GM18868 (cell line): Measurements from ENCODE around the gene CEACAM5.

Experiments
- ATAC-seq: cut with Tn5 transposase; IDR thresholded peaks from one replicate; pipeline ENCODE4 v1.9.1; 2021; ENCODE audit warnings: mild to moderate bottlenecking, moderate library complexity; ENCODE audit not compliant: unreplicated experiment

Gene CEACAM5

DNA sequence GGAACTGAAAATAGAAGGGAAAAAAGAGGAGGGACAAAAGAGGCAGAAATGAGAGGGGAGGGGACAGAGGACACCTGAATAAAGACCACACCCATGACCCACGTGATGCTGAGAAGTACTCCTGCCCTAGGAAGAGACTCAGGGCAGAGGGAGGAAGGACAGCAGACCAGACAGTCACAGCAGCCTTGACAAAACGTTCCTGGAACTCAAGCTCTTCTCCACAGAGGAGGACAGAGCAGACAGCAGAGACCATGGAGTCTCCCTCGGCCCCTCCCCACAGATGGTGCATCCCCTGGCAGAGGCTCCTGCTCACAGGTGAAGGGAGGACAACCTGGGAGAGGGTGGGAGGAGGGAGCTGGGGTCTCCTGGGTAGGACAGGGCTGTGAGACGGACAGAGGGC is at the start of gene CEACAM5:
Gene CEACAM5, plus strand, starts transcription at position 146 of the 400 bp plus-strand sequence. Its CDS starts 106 bp downstream, at position 252.
- no peak for ATAC-seq

DNA sequence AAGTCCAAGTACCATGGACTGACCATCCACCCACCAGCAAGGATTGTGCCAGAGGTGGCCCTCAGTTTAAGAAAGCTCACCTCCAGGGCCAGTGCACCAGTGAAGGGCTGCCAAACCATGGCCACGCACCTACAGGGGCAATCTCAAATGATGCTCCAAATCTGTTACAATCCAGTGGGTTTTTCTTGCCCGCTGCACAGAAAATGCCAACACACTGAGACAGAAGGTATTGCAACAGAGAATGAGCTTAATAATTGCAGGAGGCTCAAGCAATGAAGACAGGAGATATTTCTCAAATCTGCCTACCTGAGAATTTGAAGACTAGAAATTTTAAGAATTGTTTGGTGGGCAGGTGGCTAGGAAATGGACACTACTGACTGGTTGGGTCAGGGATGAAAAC is 42.4 kb upstream of the CEACAM5 start:
- no peak for ATAC-seq

DNA sequence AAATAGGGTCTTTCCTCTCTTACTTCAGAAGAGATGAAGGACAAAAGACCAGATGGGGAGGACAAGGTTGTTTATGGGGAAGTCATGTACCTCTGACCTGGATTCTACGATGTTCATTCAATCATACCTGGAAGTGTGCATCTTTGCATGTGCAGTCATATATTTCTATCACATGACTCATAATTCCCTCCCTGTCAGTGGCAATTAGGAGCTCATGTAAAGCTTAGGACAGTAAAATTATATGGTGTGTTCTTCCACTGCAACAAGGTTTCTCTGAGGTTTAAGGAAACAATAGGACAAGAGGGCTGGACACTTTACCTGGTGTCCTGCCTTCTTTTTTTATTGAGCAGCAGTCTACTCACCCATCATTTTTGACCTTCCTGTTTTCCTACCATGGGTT is 40.1 kb upstream of the CEACAM5 start:
- no peak for ATAC-seq

- no peak for ATAC-seq
These were observed 37.7 kb upstream of the CEACAM5 start for GRCh38 chr19:41670755-41671154.

GRCh38 chr19:41671486-41671885 is 36.9 kb upstream of the CEACAM5 start:
- ATAC-seq = no peak

GRCh38 chr19:41682437-41682836 is 26.0 kb upstream of the CEACAM5 start:
- no peak for ATAC-seq

GRCh38 chr19:41687419-41687818 is 21.0 kb upstream of the CEACAM5 start:
- ATAC-seq = no peak

DNA sequence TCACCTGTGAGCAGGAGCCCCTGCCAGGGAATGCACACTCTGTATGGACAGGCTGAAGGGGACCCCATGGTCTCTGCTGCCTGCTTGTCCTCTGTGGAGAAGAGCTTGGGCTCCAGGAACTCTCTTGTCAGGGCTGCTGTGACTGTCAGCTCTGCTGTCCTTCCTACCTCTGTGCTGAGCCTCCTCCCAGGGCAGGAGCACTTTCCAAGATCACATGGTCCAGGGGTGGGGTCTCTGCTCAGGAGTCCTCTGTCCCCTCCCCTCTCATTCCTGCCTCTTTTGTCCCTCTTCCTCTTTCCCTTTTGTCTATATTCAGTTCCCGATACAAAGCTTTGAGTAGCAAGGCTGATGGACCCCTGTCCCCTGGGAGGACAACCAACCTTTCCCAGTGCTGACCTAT is 20.3 kb upstream of the CEACAM5 start, which contains the start of gene CEACAM7:
Gene CEACAM7, minus strand, starts transcription at position 173 of the 400 bp plus-strand sequence. Its CDS starts 105 bp downstream, at position 68.
- ATAC-seq = no peak

GRCh38 chr19:41688687-41689086 is 19.7 kb upstream of the CEACAM5 start:
- ATAC-seq = no peak

- no peak for ATAC-seq
These were observed 18.2 kb upstream of the CEACAM5 start for GRCh38 chr19:41689993-41690800.

- no peak for ATAC-seq
These were observed 17.7 kb upstream of the CEACAM5 start for GRCh38 chr19:41690801-41691065.

DNA sequence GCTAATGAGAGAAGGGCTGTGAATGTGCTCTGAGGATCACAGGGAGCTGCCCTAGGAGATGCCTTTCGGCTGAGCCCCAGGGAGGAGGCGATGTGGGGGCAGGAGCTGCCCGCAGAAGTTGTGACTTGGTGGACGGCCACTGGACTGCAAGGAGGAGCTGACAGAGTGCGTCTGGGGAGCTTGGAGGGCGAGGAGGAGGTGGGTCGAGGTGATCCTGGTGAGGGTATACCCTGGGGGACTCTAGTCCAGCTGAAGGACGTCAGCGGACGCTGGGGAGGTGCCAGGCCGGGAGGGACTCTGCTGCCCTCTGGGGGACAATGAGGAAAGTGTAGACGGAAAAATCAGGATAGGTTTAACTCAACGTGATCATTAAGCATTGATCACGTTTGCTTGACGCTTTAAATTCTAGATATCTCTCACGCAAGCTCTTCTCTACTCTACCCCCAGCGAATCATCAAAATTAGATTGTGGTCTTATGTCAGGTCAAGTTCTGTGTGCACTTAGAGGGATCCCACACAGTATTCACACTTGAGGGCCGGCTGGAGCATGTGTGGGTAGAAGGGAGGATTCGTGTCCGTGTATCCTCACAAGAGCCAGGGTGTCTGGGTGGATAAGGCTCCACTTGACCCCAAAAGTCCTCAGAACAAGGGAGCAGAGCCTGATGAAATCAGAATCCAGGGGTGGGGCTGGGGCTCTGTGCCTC is 17.0 kb upstream of the CEACAM5 start:
- ATAC-seq = no peak

DNA sequence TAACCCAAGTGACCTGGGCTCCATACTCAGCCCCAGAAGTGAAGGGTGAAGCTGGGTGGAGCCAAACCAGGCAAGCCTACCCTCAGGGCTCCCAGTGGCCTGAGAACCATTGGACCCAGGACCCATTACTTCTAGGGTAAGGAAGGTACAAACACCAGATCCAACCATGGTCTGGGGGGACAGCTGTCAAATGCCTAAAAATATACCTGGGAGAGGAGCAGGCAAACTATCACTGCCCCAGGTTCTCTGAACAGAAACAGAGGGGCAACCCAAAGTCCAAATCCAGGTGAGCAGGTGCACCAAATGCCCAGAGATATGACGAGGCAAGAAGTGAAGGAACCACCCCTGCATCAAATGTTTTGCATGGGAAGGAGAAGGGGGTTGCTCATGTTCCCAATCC is 14.2 kb upstream of the CEACAM5 start:
- ATAC-seq = no peak

GRCh38 chr19:41694831-41695635 is 13.4 kb upstream of the CEACAM5 start:
- no peak for ATAC-seq

DNA sequence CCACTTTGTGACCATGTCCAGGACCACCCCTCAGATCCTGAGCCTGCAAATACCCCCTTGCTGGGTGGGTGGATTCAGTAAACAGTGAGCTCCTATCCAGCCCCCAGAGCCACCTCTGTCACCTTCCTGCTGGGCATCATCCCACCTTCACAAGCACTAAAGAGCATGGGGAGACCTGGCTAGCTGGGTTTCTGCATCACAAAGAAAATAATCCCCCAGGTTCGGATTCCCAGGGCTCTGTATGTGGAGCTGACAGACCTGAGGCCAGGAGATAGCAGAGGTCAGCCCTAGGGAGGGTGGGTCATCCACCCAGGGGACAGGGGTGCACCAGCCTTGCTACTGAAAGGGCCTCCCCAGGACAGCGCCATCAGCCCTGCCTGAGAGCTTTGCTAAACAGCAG is 12.7 kb upstream of the CEACAM5 start:
- ATAC-seq = no peak

DNA sequence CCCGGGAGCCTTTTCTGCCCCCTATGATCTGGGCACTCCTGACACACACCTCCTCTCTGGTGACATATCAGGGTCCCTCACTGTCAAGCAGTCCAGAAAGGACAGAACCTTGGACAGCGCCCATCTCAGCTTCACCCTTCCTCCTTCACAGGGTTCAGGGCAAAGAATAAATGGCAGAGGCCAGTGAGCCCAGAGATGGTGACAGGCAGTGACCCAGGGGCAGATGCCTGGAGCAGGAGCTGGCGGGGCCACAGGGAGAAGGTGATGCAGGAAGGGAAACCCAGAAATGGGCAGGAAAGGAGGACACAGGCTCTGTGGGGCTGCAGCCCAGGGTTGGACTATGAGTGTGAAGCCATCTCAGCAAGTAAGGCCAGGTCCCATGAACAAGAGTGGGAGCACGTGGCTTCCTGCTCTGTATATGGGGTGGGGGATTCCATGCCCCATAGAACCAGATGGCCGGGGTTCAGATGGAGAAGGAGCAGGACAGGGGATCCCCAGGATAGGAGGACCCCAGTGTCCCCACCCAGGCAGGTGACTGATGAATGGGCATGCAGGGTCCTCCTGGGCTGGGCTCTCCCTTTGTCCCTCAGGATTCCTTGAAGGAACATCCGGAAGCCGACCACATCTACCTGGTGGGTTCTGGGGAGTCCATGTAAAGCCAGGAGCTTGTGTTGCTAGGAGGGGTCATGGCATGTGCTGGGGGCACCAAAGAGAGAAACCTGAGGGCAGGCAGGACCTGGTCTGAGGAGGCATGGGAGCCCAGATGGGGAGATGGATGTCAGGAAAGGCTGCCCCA is 11.8 kb upstream of the CEACAM5 start:
- ATAC-seq = no peak

DNA sequence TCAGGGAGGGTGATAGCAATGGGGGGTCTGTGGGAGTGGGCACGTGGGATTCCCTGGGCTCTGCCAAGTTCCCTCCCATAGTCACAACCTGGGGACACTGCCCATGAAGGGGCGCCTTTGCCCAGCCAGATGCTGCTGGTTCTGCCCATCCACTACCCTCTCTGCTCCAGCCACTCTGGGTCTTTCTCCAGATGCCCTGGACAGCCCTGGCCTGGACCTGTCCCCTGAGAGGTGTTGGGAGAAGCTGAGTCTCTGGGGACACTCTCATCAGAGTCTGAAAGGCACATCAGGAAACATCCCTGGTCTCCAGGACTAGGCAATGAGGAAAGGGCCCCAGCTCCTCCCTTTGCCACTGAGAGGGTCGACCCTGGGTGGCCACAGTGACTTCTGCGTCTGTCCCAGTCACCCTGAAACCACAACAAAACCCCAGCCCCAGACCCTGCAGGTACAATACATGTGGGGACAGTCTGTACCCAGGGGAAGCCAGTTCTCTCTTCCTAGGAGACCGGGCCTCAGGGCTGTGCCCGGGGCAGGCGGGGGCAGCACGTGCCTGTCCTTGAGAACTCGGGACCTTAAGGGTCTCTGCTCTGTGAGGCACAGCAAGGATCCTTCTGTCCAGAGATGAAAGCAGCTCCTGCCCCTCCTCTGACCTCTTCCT is 11.1 kb upstream of the CEACAM5 start:
- no peak for ATAC-seq

- no peak for ATAC-seq
These were observed 9.6 kb upstream of the CEACAM5 start for GRCh38 chr19:41698746-41699230.

DNA sequence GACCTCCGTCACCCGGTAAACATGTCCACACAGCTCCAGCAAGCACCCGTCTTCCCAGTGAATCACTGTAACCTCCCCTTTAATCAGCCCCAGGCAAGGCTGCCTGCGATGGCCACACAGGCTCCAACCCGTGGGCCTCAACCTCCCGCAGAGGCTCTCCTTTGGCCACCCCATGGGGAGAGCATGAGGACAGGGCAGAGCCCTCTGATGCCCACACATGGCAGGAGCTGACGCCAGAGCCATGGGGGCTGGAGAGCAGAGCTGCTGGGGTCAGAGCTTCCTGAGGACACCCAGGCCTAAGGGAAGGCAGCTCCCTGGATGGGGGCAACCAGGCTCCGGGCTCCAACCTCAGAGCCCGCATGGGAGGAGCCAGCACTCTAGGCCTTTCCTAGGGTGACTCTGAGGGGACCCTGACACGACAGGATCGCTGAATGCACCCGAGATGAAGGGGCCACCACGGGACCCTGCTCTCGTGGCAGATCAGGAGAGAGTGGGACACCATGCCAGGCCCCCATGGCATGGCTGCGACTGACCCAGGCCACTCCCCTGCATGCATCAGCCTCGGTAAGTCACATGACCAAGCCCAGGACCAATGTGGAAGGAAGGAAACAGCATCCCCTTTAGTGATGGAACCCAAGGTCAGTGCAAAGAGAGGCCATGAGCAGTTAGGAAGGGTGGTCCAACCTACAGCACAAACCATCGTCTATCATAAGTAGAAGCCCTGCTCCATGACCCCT is 9.0 kb upstream of the CEACAM5 start:
- ATAC-seq = no peak

- ATAC-seq = no peak
These were observed 8.5 kb upstream of the CEACAM5 start for GRCh38 chr19:41699968-41700323.
